Uterus (tissue), 4 donors: ENCODE measurements around the gene HRH2. TPM values are rescaled to one million over a fixed set of nuclear protein-coding genes. Genes with fewer than 3 reads are reported as not detected.

Experiments
- DNase-seq, 2 donors: peaks; one replicate each; pipeline ENCODE4 v3.0.0-alpha.2; 2019 to 2020
- H3K27ac ChIP-seq, 2 donors: fragments of 200-600 bp; sonication (generic); 1 replicate in 1 of 2; 2 replicates in 1 of 2; pipeline ENCODE4 v1.5.1; 2016 to 2018
- H3K27me3 ChIP-seq, 2 donors: fragments of 200-600 bp; sonication (generic); one replicate each; pipeline ENCODE4 v1.5.1; 2018 to 2019; ENCODE audit warnings: control low read depth in 1 of 2
- H3K36me3 ChIP-seq, 2 donors: fragments of 200-600 bp; sonication (generic); one replicate each; pipeline ENCODE4 v1.5.1; 2019; ENCODE audit warnings: control low read depth in 1 of 2
- H3K4me1 ChIP-seq, 2 donors: fragments of 200-600 bp; sonication (generic); one replicate each; pipeline ENCODE4 v1.5.1; 2018 to 2019; ENCODE audit warnings: control low read depth in 1 of 2
- H3K4me3 ChIP-seq, 2 donors: fragments of 200-600 bp; sonication (generic); 1 replicate in 1 of 2; 2 replicates in 1 of 2; pipeline ENCODE4 v1.5.1; 2018 to 2019; ENCODE audit warnings: mild to moderate bottlenecking in 1 of 2
- H3K9me3 ChIP-seq, 2 donors: fragments of 200-600 bp; sonication (generic); one replicate each; pipeline ENCODE4 v1.5.1; 2019; ENCODE audit warnings: control low read depth in 1 of 2
- POLR2A ChIP-seq, 2 donors: fragments of 450-650 bp; IDR thresholded peaks; one replicate each; pipeline ENCODE4 v1.6.1; 2016; ENCODE audit warnings: antibody characterized with exemption in 2 of 2, mild to moderate bottlenecking in 1 of 2, moderate library complexity in 1 of 2
- intact Hi-C: fragments of 100-400 bp; cut with DNase I; formaldehyde crosslinking; loops from one replicate; pipeline ENCODE4 v1.15.1; 2023; ENCODE audit warnings: low total_unique reads
- total RNA-seq, 4 donors: library from RNA; depleted of rRNA in 3 of 4; stranded (reverse); fragments of >200 nt in 3 of 4; gene quantifications; one replicate each; pipeline versions ENCODE4 v1.1.0 to v1.2.4, GENCODE V29; 2014 to 2023
- TF ChIP-seq, protein P1 (sequence below), 4 experiments: fragments of 200-600 bp in 2 of 4; fragments of 450-650 bp in 2 of 4; sonication (generic) in 2 of 4; IDR thresholded peaks; one replicate each; pipeline ENCODE4 v1.5.1; 2016 to 2019; ENCODE audit warnings: antibody characterized with exemption in 4 of 4, mild to moderate bottlenecking in 2 of 4, moderate library complexity in 1 of 4
- donor health status: DM: yes; HTN: yes; CAD: no.

Gene HRH2
- total RNA-seq, 4 donors from 2014 or later: 0.51 to 4.4 (median 4.1) TPM; not detected in 1

DNA sequence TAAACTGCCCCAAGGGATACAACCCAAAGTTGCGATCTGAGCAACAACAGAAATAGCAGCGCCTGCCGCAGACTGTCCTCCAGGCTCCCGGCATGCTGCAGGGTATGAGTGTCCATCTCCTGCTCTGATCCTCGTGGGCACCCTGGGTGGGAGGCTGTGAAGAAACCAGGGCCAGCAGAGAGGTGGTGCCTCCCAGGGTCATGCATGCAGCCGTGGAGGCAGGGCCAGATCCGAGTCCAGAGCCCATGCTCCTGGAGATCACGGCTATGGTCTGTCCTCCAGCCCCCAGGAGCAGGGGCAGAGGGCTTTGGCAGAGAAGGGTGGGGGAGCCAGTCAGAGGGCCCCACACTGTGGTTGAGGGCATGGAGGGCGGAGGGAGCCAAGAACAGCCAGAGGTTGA, 29.0 kb downstream of the HRH2 start:
- TF ChIP-seq, protein P1, sequence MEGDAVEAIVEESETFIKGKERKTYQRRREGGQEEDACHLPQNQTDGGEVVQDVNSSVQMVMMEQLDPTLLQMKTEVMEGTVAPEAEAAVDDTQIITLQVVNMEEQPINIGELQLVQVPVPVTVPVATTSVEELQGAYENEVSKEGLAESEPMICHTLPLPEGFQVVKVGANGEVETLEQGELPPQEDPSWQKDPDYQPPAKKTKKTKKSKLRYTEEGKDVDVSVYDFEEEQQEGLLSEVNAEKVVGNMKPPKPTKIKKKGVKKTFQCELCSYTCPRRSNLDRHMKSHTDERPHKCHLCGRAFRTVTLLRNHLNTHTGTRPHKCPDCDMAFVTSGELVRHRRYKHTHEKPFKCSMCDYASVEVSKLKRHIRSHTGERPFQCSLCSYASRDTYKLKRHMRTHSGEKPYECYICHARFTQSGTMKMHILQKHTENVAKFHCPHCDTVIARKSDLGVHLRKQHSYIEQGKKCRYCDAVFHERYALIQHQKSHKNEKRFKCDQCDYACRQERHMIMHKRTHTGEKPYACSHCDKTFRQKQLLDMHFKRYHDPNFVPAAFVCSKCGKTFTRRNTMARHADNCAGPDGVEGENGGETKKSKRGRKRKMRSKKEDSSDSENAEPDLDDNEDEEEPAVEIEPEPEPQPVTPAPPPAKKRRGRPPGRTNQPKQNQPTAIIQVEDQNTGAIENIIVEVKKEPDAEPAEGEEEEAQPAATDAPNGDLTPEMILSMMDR (IDR thresholded peaks at IDR 0.05): no peak
- TF ChIP-seq POLR2A (IDR thresholded peaks at IDR 0.05): no peak
- no peaks in the 10 kb centered on the region for H3K9me3 ChIP-seq

DNA sequence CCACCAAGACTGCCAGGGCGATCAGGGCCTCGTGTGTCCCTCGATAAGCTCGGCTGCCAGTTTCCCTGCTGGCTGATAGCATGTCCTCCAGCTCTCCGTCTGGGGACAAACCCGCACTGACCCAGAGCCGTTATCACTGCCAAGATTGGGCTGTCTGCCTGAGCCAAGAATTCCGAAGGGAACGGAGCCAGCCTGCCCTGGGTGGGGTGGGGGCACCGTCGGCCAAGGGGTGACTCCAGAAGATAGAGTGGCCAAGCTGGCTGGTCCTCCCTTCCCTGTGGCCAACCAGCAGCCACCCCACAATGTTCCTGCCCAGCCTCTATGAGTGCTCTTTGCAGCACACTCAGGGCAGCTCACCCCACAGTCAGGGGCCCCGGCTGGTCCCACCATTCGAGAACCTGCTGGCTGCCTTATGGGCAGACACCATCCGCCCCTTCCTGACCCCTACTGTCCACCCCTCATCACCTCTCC, 29.4 kb downstream of the HRH2 start:
- TF ChIP-seq POLR2A (IDR thresholded peaks at IDR 0.05): no peak
- TF ChIP-seq, protein P1 (IDR thresholded peaks at IDR 0.05): no peak
- H3K27ac ChIP-seq: no peak overlapping the region
- no peaks in the 10 kb centered on the region for H3K9me3 ChIP-seq
- intact Hi-C loops: no loop called here
- H3K4me1 ChIP-seq: no peaks in the 10 kb centered on the region
- H3K36me3 ChIP-seq: no peaks in the 10 kb centered on the region
- no peaks in the 10 kb centered on the region for H3K27me3 ChIP-seq
- DNase-seq: peak in 1 of 2 donors; percentile 26
- no peak overlapping the region for H3K4me3 ChIP-seq

More for the DNA sequence above, 29.0 kb downstream of the HRH2 start:
- intact Hi-C loops: no loop called here
- no peaks in the 10 kb centered on the region for H3K36me3 ChIP-seq
- no peak overlapping the region for H3K4me3 ChIP-seq
- no peak for DNase-seq
- no peaks in the 10 kb centered on the region for H3K4me1 ChIP-seq
- H3K27ac ChIP-seq: no peak overlapping the region
- no peaks in the 10 kb centered on the region for H3K27me3 ChIP-seq

DNA sequence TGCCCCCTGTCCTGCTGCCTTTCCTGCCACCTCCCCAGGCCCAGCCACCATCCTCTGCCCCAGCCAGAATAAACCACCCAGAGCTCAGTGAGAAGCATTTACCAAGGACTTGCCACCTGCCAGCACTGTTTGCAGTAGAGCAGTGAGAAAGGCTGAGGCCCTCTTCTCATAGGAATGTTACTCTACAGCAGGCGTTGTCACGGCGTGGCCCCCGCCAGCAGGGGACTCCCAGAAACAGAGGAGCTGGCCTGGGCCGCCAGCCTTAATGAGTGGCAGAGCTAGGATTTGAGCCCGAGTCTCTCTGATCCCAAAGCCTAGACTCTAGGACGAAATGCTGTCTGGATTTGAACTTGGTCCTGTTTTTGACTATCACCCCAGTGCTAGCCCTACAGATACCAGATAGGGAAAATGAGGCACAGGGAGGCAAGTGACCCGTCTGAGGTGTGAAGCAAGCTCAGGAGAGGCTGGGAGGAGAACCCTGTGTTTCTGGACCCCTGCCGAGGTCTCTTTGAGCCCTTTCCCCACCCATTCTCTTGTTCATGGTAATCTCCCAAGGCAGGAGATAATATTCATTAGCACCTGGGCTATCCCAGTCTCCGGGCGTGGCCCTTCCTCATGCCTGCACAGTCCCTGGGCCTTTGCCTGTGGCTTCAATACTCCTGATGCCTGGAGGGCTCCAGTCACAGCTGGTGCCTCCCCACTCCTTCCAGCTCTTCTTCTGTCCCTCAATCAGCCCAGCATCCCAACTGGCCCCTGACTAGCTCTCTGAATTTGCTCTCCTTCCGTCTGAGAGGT, 30.7 kb downstream of the HRH2 start:
- TF ChIP-seq, protein P1 (IDR thresholded peaks at IDR 0.05): no peak
- TF ChIP-seq POLR2A (IDR thresholded peaks at IDR 0.05): no peak
- Histone ChIP-seq H3K4me3 (no peak overlapping the region), H3K4me1 (no peaks in the 10 kb centered on the region), H3K36me3 (no peaks in the 10 kb centered on the region), H3K27me3 (no peaks in the 10 kb centered on the region), H3K9me3 (no peaks in the 10 kb centered on the region), H3K27ac (no peak overlapping the region)
- intact Hi-C loops: no loop called here
- no peak for DNase-seq

DNA sequence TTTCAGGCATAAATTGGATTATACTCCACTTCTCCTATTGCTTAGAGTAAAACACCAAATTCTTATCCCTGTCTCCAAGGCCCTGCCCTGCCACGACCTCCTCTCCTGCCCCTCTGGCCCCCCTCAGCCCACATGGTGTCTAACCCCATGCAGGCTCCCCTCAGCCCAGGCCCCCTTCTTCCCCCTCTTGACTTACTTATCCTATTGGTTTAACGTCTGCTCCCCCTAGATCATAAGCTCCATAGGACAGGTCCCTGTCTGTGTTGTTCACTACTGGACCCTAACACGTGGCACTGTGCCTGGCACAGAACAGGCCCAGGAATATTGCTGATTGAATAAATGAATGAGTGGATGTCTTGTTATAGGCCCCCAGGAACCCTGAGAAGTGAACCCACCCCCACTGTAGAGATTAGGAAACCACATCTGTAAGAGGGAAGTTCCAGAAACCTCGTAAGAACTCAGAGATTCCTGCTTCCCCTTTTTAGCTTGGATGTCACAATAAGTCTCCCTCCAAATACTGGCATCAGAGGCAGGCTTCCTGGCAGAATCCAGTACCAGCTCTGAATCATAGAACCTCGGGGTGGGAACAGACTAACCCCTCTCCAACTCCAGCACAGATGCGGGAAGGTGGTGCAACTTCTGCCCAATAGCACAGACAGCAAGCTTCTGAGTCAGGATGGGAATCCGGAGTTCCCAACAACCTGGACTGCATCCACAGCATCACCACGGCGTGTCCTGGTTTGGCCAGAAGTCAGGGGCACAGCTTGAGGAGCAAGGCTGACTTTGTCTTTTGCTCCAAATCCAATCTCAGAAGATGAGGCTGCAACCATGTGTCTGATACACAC, 31.5 kb downstream of the HRH2 start:
- H3K9me3 ChIP-seq: no peaks in the 10 kb centered on the region
- H3K36me3 ChIP-seq: no peaks in the 10 kb centered on the region
- no peaks in the 10 kb centered on the region for H3K27me3 ChIP-seq
- H3K4me1 ChIP-seq: no peaks in the 10 kb centered on the region
- H3K27ac ChIP-seq: no peak overlapping the region
- intact Hi-C loops: no loop called here
- TF ChIP-seq, protein P1 (IDR thresholded peaks at IDR 0.05): no peak
- peak in 1 of 2 donors; percentile 27 for DNase-seq
- no peak overlapping the region for H3K4me3 ChIP-seq

DNA sequence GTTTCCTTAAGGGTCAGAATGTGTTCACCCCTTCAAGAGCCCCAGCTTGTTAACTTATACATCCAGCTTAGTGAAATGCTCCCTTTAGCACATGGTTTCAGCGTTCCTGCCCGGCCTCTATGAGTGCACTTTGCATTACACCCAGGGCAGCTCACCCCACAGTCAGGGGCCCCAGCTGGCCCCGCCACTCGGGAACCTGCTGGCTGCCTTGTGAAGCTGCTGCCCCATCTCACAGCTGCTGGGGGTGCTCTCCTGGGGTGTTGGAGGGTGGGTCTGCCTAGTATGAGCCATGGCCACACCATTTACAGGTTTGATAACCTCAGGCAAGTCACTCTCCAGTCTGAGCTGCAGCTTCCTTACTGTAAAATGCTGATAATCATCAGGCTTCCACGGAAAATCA, 32.2 kb downstream of the HRH2 start:
- no peaks in the 10 kb centered on the region for H3K36me3 ChIP-seq
- H3K27me3 ChIP-seq: no peaks in the 10 kb centered on the region
- no peaks in the 10 kb centered on the region for H3K9me3 ChIP-seq
- intact Hi-C loops: no loop called here
- no peaks in the 10 kb centered on the region for H3K4me1 ChIP-seq
- no peak for DNase-seq
- H3K27ac ChIP-seq: no peak overlapping the region
- TF ChIP-seq, protein P1 (IDR thresholded peaks at IDR 0.05): no peak
- no peak overlapping the region for H3K4me3 ChIP-seq
